Measurements from ENCODE around the gene SHC2.
"Not testable (repeated sequence)": the region's sequence is repeated elsewhere in the genome, so short reads cannot be mapped to it uniquely, and the experiment has no call there.

Gene SHC2

GRCh38 chr19:392375-392970 lies 68.4 kb downstream of the SHC2 start:
- no peak for DNase-seq (ENCODE audit: extremely low read depth in 1 of 2, low read depth in 1 of 2)

- DNase-seq (ENCODE audit: extremely low read depth in 1 of 2, low read depth in 1 of 2), result no peak
Measured at GRCh38 chr19:391726-392374, 69.0 kb downstream of the SHC2 start.

GRCh38 chr19:391207-391557 lies 69.7 kb downstream of the SHC2 start:
- no peak for DNase-seq (ENCODE audit: extremely low read depth in 1 of 2, low read depth in 1 of 2)

GRCh38 chr19:390386-391206 lies 70.2 kb downstream of the SHC2 start:
- no peak for DNase-seq (ENCODE audit: extremely low read depth in 1 of 2, low read depth in 1 of 2)

GRCh38 chr19:389935-390289 lies 70.9 kb downstream of the SHC2 start:
- no peak for DNase-seq (ENCODE audit: extremely low read depth in 1 of 2, low read depth in 1 of 2)

GRCh38 chr19:389255-389934 lies 71.4 kb downstream of the SHC2 start:
- no peak for DNase-seq (ENCODE audit: extremely low read depth in 1 of 2, low read depth in 1 of 2)

- no peak for DNase-seq (ENCODE audit: extremely low read depth in 1 of 2, low read depth in 1 of 2)
Measured at GRCh38 chr19:388691-389090, 72.1 kb downstream of the SHC2 start.

GRCh38 chr19:387777-388176 lies 73.1 kb downstream of the SHC2 start:
- DNase-seq (ENCODE audit: extremely low read depth in 1 of 2, low read depth in 1 of 2), result no peak

GRCh38 chr19:386632-387301 lies 74.1 kb downstream of the SHC2 start:
- DNase-seq (ENCODE audit: extremely low read depth in 1 of 2, low read depth in 1 of 2), result not testable (repeated sequence)

- DNase-seq (ENCODE audit: extremely low read depth in 1 of 2, low read depth in 1 of 2), result not testable (repeated sequence)
Measured at GRCh38 chr19:386189-386588, 74.6 kb downstream of the SHC2 start.

GRCh38 chr19:384799-385169 lies 76.0 kb downstream of the SHC2 start:
- DNase-seq (ENCODE audit: extremely low read depth in 1 of 2, low read depth in 1 of 2), result no peak

GRCh38 chr19:383922-384798 lies 76.7 kb downstream of the SHC2 start:
- no peak for DNase-seq (ENCODE audit: extremely low read depth in 1 of 2, low read depth in 1 of 2)

GRCh38 chr19:383040-383439 lies 77.8 kb downstream of the SHC2 start:
- no peak for DNase-seq (ENCODE audit: extremely low read depth in 1 of 2, low read depth in 1 of 2)

GRCh38 chr19:382578-382977 lies 78.3 kb downstream of the SHC2 start:
- DNase-seq (ENCODE audit: extremely low read depth in 1 of 2, low read depth in 1 of 2), result not testable (repeated sequence)

GRCh38 chr19:381901-382300 lies 78.9 kb downstream of the SHC2 start:
- DNase-seq (ENCODE audit: extremely low read depth in 1 of 2, low read depth in 1 of 2), result not testable (repeated sequence)

GRCh38 chr19:380618-381219 lies 80.1 kb downstream of the SHC2 start:
- not testable (repeated sequence) for DNase-seq (ENCODE audit: extremely low read depth in 1 of 2, low read depth in 1 of 2)

- no peak for DNase-seq (ENCODE audit: extremely low read depth in 1 of 2, low read depth in 1 of 2)
Measured at GRCh38 chr19:379796-380195, 81.0 kb downstream of the SHC2 start.

- DNase-seq (ENCODE audit: extremely low read depth in 1 of 2, low read depth in 1 of 2), result no peak
Measured at GRCh38 chr19:378706-379105, 82.1 kb downstream of the SHC2 start.

- no peak for DNase-seq (ENCODE audit: extremely low read depth in 1 of 2, low read depth in 1 of 2)
Measured at GRCh38 chr19:377801-378581, 82.8 kb downstream of the SHC2 start.

Measured in activated CD8-positive, alpha-beta memory T cell treated with anti-CD3 and anti-CD28 coated beads for 1 hour (primary cell).